ENCODE results near the gene ZNF813.
"Not testable (repeated sequence)": the region's sequence is repeated elsewhere in the genome, so short reads cannot be mapped to it uniquely, and the experiment has no call there.

Gene ZNF813

GRCh38 chr19:53467485-53468262 lies at the start of gene ZNF813:
TSS of gene ZNF813 (plus strand) at chr19:53467733. CDS start at chr19:53483823, 16,090 bp downstream.
- peak; percentile 76 for DNase-seq

DNA sequence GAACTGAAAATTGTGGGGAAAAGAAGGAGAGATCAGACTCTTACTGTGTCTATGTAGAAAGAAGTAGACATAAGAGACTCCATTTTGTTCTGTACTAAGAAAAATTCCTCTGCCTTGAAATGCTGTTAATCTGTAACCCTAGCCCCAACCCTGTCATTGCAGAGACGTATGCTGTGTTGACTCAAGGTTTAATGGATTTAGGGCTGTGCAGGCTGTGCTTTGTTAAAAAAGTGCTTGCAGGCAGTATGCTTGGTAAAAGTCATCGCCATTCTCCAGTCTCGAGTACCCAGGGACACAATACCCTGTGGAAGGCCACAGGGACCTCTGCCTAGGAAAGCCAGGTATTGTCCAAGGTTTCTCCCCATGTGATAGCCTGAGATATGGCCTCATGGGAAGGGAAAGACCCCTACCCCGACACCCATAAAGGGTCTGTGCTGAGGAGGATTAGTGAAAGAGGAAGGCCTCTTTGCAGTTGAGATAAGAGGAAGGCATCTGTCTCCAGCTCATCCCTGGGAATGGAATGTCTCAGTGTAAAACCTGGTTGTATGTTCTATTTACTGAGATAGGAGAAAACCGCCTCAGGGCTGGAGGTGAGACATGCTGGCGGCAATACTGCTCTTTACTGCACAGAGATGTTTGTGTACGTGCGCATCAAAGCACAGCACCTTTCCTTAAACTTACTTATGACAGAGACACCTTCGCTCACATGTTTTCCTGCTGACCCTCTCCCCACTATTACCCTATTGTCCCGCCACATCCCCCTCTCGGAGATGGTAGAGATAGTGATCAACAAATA lies 46.8 kb upstream of the ZNF813 start:
- not testable (repeated sequence) for DNase-seq

GRCh38 chr19:53422551-53422950 lies 45.0 kb upstream of the ZNF813 start:
- no peak for DNase-seq

GRCh38 chr19:53423074-53423473 lies 44.5 kb upstream of the ZNF813 start:
- DNase-seq, result not testable (repeated sequence)

DNA sequence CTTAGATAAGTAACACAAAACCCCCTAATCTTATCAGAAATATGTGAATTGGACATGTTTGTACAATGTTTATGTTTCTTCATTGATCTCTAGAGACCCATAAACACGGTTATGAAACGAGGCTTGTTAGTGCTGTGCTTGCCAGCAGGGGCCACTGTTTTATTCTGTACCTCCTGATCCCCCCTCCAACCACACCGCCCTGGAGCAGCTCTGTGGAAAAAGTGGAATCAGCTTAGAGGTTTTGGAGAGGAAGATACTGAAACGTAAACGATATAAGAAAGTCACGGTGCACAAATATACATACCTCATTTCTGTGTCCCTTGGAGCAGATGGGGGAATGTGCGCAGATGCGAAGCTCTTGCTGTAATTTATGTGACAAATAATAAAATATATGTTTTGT lies 43.9 kb upstream of the ZNF813 start:
- peak; percentile 20 for DNase-seq

DNA sequence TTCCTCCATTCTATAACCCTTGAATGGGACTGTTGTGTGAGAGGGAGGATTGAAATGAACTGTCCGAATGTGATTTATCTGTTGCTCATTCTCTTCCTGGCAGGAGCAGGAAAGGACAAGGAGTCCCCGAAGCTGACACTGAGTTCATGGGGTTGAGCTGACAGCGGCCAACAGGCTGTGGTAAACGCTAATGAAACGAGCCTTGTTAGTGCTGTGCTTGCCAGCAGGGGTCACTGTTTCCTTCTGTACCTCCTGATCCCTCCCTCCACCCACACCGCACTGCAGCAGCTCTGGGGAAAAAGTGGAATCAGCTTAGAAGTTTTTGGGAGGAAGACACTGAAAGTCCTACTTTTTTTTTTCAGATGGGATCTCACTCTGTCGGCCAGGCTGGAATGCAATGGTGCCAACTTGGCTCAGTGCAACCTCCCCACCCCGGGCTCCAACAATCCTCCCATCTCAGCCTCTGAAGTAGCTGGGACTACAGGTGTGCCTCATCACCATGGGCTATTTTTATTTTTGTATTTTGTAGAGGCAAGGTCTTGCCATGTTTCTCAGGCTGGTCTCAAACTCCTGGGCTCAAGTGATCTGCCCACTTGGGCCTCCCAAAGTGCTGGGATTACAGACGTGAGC lies 42.5 kb upstream of the ZNF813 start:
- no peak for DNase-seq

DNA sequence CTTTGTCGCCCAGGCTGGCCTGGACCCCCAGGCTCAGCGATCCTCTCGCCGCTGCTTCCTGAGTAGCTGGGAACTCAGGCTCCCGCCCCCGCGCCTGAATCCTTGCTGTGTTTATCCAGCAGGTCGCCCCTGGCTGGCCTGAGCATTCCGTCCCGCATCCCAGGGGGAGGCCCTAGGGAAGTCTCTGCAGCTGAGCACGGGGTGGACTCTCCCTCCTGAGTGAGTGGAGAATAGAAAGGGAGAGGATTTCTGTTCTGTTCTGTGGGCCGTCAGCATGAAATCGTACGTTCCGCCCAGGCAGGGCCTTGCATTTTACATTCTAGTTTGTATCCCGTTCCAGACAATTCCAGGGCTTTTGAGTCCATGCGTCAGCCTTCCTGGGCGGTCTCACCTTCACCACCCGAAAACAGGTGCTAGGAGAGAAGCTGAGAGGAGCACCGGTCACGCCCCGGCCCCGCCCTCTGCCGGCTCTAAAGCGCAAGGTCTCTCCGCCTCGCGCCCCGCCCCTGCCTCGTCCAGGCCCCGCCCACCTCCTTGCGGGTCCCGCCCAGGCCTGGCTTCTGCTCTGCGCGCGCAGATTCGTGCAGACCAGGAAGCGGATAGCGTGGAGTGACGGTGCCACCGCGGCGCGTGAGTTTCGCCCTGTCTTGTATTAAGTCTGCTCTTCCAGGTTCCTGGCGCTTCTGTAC lies 36.0 kb upstream of the ZNF813 start, which contains the start of gene ZNF761:
Gene ZNF761 (plus strand): TSS at position 586 of the 689 bp plus-strand sequence. CDS start 15,285 bp downstream, outside the sequence.
- peak; percentile 93 for DNase-seq

DNA sequence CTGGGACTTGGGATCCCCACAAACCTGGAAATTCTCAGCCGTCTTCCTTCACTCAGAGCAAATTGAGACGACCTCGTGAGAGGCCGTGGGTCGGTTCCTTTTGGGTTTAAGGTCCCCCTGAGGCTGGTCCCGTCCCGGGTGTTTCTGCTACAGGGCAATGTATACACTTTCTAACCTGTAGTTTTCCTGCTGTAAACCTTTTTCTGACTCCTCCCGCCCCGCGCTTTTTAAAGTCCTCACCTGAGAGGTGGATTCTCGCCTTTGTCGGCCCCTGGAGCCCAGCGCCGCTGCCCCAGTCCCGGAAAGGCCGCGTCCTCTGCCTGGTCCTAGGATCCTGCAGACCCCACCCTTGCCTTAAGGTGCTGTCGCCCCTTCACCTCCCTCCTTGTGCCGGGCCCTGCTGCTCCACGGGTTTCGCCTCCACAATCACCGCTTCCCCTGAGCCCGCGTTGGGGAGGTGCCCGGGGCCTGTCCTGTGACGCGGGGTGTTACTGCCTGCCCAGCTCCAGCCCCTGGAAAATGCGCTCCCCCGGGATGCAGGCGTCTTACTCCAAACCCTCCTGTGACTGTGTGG lies 35.4 kb upstream of the ZNF813 start:
- no peak for DNase-seq

- DNase-seq, result not testable (repeated sequence)
These were observed 23.7 kb upstream of the ZNF813 start for GRCh38 chr19:53443809-53444208.

GRCh38 chr19:53447196-53447595 lies 20.3 kb upstream of the ZNF813 start:
- DNase-seq, result not testable (repeated sequence)

DNA sequence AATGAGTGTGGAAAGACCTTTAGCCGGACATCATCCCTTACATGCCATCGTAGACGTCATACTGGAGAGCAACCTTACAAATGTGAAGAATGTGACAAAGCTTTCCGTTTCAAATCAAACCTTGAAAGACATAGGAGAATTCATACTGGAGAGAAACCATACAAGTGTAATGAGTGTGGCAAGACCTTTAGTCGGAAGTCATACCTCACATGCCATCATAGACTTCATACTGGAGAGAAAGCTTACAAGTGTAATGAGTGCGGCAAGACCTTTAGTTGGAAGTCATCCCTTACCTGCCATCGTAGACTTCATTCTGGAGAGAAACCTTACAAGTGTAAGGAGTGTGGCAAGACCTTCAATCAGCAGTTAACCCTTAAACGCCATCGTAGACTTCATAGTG lies 11.7 kb upstream of the ZNF813 start:
- no peak for DNase-seq

GRCh38 chr19:53460131-53460721 lies 7.3 kb upstream of the ZNF813 start:
- not testable (repeated sequence) for DNase-seq

DNA sequence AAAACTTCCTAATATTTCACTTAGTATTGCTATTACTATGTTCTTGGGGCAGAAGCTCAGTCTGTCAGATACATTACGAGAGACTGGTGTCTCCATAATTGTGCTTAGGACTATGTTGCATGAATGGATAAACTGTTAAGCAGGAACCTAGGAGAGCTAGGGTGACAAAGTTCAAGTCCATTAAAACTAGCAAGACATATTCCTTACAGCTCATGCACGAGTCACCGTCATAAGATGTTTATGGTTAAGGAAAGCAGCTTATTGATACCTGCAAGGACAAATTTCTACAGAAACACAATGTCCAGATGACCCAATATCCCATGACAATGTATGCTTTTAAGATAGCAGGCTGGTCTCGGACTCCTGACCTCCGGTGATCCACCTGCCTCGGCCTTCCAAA lies 5.7 kb upstream of the ZNF813 start:
- no peak for DNase-seq

- no peak for DNase-seq
These were observed 4.7 kb upstream of the ZNF813 start for GRCh38 chr19:53462861-53463260.

- DNase-seq, result no peak
These were observed 4.3 kb upstream of the ZNF813 start for GRCh38 chr19:53463263-53463662.

DNA sequence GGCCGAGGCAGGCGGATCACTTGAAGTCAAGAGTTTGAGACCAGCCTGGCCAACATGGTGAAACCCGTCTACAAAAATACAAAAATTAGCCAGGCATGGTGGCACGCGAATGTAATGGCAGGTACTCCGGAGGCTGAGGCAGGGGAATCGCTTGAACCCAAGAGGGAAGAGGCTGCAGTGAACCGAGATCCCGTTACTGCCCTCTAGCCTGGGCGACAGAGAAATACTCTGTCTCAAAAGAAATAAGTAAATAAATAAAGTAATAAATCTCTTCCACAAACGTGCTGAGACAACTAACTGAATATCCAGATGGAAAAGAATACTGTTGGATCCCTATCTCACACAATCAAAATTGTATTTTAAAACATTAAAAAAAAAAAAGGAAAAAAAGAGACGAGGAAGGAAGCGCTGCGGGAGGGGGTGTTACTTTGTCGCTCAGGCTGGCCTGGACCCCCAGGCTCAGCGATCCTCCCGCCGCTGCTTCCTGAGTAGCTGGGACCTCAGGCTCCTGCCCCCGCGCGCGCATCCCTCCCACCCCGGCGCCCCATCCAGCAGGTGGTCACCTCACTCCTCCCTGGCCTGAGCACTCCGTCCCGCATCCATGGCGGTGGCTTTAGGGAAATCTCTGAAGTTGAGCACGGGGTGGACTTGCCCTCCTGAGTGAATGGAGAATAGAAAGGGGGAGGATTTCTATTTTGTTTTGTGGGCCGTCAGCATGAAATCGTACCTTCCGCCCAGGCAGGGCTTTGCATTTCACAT lies 628 bp upstream of the ZNF813 start:
- DNase-seq, result no peak

DNA sequence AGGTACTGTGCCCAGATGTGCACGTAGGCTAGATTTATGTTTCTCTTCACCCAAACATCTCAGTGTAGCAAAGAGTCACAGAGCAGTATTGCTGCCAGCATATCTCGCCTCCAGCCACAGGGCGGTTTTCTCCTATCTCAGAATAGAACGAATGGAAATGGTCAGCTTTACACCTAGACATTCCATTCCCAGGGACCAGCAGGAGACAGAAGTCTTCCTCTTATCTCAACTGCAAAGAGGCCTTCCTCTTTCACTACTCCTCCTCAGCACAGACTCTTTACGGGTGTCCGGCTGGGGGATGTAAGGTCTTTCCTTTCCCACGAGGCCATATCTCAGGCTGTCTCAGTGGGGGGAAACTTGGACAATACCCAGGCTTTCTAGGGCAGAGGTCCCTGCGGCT lies 1.1 kb downstream of the ZNF813 start:
- not testable (repeated sequence) for DNase-seq

- DNase-seq, result no peak
These were observed 4.4 kb downstream of the ZNF813 start for GRCh38 chr19:53471916-53472315.

- not testable (repeated sequence) for DNase-seq
These were observed 7.3 kb downstream of the ZNF813 start for GRCh38 chr19:53474832-53475231.

GRCh38 chr19:53475470-53475869 lies 7.9 kb downstream of the ZNF813 start:
- DNase-seq, result not testable (repeated sequence)

GRCh38 chr19:53483751-53484150 lies 16.2 kb downstream of the ZNF813 start:
- not testable (repeated sequence) for DNase-seq
